Body of pancreas (tissue), 4 donors: ENCODE measurements around the gene FTMT.

Experiments
- CTCF ChIP-seq, 7 experiments: fragments of 450-650 bp in 4 of 7; fragments of 200-600 bp in 3 of 7; sonication (generic) in 3 of 7; IDR thresholded peaks; one replicate each; pipeline ENCODE4 v1.5.1; 2016 to 2019; ENCODE audit warnings: antibody characterized with exemption in 7 of 7
- POLR2A ChIP-seq, 3 donors: fragments of 450-650 bp; IDR thresholded peaks; one replicate each; pipeline ENCODE4 v1.6.1; 2016; ENCODE audit warnings: antibody characterized with exemption in 3 of 3, mild to moderate bottlenecking in 2 of 3

GRCh38 chr5:121851643-121852574 lies at the start of gene FTMT:
- TF ChIP-seq CTCF (IDR thresholded peaks at IDR 0.05) = no peak
- no peak for TF ChIP-seq POLR2A (IDR thresholded peaks at IDR 0.05)
